Inflammatory macrophage treated with lipopolysaccharide for 4 hours (primary cell): Measurements from ENCODE around the gene PPFIA1.

ENCODE experiments used
- DNase-seq: peaks from one replicate; pipeline ENCODE4 v3.0.0-alpha.2; 2020

PPFIA1 gene

DNA sequence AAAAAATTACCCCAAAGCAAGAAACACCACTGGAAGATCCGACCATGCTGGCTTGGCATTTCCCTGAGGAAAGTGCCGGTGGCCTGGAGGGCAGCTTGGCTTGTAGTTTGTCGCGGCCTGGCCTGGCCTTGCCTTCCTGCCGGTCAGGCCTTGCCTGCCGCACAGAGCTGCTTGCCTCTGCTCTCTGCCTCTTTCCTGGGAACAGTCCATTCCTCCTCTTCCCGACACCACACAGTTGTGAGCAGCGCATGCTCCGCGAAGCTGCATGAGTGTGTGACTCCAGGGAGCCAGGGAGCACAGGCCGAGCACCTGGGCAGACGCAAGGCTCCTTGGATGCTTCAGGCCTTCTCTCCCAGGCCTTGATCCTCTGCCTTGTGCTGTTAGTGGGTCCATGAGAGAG is 147.6 kb downstream of the PPFIA1 start:
- DNase-seq, result no peak

DNA sequence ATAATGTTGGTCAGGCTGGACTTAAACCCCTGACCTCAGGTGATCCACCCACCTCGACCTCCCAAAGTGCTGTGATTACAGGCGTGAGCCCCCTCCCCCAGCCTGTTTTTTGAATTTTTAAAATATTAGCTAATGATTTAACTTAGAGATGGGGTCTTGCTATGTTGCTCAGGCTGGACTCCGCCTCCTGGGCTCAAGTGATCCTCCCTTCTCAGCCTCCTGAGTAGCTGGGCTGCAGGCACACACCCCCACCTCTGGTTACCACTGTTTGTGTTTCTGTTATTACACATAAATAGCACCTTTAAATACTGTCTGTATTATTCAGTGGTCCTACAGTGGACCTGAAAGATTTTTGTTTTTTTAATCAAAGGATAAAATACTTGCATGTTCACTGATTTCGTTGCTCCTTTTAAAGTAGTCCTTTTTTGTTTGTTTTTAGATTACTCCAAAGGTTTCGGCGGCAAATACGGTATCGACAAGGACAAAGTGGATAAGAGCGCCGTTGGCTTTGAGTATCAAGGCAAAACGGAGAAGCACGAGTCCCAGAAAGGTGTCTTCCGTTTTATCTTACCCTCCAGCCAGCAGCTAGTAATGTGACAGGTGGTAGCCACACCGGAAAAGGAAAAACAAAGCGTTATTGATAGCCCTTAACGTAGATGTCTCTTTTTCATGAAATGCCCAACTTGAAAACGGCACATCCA is 149.0 kb downstream of the PPFIA1 start:
- no peak for DNase-seq

DNA sequence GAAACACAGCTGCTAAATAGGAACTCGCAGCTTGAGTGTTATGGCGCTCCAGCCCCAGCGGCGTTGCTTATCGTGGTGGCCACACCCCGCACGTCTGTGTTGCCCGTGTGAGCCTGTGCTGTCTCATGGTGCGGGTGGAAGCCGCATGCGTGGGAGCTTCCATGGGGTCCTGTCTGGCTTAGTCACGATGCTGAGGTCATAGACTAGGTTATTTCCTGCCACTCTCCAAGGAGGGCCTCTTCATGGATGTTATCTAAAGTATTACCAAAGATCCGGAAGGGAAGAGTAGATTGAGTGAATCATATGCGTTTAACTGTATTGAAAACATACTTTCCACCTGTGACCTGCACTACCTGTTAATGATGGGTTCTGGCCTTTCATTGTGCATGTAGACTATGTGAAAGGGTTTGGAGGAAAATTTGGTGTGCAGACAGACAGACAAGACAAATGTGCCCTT is 149.5 kb downstream of the PPFIA1 start:
- no peak for DNase-seq

DNA sequence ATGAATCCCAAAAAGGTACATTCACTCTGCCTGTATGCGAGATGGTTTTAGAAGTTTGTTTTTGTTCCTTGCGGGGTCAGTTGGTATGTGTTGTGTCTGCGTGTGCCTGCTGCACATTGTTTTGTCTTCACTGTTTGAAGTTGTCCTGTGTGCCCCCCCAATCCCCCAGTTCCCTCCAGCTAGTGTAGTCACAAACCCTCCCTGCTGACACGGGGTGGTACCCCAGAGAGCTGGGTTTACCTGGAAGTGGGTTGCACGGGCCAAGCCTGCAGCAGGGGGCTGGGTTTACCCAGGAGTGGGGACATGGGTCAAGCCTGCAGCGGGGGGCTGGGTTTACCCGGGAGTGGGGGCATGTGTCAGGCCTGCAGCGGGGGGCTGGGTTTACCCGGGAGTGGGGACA is 150.0 kb downstream of the PPFIA1 start:
- DNase-seq, result no peak

DNA sequence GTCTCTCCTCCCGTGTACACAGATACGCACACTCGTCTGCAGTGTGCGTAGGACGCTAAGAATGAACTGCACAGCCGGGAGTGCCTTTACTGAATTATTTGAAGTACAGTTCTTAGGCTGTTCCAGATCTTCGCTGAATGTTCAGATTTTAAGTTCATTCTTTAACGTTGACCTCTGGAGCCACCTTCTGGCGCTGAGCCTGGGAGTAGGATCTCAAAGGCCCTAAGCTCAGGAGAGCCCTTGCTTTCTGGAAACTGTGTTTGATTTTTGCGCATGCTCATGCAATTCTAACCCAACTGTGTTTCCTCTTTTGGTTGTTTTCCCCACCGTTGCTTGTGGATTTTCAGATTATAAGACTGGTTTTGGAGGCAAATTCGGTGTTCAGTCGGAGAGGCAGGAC is 150.6 kb downstream of the PPFIA1 start:
- DNase-seq, result peak; percentile 31

DNA sequence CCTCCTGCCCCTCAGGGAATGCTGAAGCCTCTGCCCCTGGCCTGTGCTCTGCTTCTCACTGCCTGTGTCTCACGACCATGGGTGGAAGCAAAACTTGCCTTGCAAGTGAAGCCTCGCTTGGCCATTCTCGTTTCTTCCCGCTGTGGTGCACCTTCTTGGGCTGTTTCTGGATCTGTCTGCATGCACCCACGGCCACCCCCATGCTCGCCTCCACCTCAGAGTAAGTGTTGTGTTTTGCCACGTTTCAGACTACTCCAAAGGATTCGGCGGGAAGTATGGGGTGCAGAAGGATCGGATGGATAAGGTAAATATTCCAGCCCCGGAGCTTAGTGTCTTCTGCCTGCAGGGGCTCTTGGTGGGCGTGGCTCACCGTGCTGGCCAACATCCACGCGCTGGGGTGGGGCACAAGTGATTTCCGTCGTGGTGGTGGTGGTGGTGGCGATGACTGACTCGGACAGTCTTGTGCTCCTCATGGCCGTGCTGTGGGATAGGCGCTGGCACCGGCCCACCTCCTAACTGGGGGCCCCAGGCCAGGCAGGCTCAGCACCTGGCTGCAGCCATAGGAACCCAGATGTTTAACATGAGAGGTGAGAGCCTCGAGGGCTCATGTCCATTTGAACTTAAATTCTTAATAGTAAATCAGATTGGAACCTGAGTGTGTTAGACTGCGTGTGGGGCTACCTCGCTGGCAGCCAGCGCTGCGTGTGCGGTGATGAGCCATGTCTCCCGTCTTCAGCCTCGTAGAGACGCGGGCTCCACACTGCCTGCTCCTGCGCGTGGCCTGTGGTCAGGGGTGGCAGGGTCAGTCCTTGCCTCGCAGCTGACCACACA is 152.4 kb downstream of the PPFIA1 start:
- no peak for DNase-seq

DNA sequence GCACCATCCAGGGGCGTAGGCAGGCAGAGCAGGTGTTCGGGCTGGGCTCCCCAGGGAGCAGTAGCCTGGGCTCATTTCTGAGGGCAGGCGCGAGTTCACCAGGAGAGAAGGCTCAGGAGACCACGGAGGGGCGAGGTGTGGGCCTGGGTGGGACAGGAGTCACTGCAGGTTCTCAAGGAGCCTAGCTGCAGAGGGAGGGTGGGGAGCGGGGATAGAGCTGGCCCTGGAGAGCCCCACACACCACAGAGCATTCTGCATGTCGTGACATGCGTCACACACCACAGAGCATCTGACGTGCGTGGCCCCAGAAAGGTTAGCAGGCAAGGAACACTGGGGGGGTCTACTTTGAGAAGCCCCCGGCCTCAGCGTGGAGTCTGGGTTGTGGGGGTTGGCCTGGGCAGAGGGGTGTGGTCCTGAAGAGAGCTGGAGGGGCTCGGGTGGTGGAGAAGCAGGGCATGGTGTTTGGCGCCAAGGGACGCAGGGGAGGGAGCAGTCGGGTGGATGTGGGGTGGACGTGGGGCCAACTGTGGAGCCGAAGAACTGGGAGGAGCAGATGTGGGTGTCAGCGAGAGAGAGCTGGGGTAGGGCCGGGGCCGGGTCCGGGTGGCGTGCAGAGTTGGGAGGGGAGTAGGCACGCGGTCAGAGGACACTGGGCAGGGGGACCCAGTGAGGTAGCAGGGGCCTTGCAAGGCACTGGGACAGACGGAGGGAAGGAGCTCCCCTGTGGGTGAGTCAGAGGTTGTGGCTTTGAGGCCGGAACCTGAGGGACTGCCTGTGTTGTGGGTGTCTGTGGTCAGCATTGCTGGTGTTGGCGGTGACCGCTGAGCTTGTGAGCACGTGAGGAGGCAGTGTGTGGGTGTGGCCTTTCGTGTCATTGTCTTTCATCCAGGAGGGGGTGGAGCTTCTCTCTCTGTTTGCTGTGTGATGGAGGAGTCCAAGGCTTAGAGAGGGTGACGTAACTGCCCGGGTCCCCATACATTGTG is 153.3 kb downstream of the PPFIA1 start:
- peak; percentile 81 for DNase-seq

DNA sequence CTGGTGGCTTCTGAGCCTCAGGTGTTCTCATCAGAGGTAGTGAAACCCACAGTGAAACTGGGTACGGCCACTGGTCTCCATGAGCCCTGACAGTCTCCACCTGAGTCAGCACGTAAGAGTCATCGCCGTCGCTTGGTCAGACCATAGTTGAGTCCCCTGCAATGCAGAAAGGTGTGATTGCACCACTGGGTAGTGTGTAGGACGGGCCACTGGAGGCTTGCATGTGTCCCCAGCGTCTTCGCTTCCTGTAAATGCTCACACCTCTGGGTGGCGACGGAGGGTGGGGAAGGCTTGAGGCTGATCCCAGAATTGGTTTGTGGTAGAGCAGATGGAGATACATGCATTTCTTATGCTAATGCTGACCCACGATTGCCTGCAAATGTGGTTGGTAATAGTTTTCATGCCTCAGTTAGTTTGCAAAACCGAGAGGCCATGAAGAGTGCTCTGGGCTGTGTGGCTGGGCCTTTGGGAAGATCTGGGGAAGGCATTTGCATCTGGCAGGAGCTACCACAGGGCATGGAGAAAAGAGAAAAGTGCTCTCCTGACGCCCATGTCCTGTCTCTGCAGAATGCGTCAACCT is 154.4 kb downstream of the PPFIA1 start:
- no peak for DNase-seq

DNA sequence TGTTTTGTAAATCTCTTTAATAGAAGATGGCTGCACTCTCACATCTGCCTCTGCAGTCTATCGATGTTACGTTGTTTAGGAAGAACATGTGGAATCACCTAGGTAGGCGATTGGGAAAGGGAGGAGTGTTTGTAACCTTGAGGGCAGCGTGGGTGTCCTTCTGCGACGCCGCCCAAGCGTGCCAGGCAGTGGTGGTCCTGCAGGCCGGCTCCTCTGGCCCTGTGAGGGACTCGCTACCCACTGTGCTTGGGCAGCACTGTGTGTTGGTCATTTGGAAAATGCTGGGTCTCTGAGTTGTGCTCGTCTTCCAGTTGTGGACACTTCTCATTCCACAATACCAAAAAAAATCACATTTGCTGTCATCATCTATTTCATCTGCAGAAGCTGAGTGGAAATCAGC is 156.9 kb downstream of the PPFIA1 start:
- no peak for DNase-seq

DNA sequence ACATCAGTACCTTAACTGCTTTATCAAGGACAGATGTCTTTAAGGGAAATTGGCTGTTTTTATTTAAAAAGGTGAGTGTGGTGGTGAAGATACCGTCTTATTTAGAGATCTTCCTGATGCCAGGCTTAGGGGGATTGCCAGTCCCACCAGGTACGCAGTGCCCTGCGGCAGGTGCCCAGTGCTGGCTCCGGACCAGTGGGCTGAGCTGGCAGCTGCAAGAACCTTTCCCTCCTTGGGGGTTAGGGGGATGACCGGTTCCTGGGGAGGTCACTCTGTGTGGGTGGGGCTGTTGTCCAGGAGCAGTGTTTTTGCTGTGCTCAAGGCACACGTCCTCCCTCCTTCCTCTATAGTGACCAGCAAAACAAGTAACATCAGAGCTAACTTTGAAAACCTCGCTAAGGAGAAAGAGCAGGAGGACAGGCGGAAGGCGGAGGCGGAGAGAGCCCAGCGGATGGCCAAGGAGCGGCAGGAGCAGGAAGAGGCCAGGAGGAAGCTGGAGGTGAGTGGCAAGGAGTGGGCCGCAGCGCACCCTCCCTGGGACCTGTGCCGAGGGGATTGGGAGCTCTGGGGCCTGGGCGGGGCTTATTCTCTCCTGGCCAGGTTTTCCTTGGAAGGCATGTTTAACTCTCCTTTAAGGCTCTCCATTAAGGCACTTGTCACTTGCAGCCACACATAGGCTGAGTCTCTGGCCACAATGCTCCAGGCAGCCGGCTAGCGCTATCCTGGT is 158.4 kb downstream of the PPFIA1 start:
- DNase-seq, result no peak

DNA sequence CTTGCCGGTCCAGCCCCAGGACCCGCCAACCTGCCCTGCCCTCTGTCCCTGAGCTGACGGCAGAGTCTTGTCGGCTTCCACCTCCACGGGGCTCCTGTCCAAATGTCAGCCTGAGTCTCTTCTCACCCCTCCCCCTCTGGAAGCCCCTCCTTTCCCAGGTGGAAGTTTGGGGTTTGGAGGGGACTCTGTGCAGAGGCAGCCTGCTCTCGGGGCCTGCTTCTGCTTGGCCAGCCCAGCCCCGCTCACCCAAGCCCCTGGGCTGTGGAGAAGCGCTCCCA is 158.9 kb downstream of the PPFIA1 start:
- no peak for DNase-seq

DNA sequence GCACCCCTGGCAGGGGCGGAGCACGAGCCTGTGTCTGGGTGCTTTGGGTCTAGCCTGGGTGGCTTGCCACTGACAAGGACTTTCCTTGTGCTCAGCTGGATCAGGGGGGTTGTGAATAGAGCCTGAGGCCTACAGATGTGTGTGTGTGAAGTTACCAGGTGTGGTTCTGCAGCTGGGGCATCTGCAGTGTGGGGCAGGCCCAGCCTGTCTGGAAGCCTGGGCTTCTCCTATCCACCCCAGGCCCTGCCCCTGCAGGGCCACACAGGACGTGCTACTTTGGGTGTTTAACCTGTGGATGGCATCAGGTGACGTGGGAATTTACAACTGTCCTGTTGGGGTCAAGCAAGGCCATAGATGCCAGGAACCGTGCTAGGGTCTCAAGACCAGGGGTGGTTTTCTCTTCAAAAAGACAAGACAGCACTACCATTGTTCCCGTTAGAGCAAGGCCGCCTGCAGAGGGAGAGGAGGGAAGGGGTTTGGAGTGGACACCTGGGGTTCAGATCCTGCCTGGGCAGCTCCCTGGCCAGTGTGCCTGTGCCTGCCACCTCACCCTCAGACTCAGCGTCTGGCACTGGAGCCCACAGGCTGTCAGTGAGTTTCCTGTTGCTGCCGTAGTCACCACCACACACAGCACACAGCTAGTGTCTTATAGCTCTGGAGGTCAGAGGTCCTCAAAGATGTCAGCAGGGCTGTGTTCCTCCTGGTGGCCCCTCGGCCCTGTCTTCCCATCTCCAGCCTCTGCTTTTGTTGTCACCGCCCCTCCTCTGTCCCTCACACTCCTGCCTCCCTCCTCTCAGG is 159.4 kb downstream of the PPFIA1 start:
- DNase-seq, result no peak

DNA sequence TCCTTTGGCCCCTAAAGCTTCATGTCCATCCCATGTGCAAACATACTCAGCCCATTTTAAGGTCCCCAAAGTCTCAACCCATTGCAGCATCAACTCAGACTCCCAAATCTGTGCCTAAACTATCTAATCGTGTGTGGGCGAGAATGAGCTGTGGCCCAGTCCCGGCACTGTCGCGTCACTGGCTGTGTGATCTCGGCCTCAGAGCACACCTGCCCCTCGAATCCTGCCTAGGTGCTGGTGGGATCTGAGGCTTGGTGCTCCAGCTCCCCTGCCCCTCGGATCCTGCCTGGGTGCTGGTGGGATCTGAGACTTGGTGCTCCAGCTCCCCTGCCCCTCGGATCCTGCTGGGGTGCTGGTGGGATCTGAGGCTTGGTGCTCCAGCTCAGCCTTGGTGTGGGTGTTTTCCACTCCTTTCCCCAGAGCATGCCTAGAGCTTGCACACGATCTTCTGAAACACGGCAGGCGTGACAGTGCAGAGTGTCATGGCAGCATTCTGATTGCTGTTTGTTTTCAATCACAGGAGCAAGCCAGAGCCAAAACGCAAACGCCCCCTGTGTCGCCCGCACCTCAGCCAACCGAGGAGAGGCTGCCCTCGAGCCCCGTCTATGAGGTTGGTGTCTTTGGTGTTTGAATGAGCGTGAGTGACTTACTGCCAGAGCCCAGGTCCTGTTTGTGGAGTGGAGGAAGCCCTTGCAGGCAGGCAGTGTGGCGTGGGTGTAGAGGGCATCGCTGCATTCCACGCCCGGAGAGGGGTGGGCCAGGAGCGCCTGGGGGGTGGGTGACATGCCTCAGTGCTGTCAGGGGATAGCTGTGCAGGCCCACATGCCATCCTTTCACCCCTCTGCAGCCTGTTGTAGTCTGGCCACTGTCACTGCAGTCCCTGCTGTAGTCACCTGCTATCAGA is 160.4 kb downstream of the PPFIA1 start:
- no peak for DNase-seq

DNA sequence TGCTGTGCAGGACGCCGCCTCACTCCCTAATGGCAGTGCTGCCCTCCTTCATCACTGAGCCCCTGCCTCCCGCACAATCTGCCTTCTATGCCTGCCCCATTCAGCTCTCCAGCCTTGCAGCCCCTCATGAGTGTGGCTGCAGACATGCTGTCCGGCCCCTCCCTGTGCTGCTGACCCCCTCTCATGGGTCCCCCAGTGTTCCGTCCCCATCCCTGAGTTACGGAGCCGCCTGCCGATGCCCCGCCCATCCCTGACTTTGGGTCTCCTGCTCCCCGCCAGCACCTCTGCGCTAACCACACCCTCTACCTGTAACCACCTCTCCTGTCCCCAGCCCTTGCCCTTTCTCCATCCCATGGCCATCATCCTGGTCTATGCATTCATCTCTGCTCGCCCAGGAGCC is 161.1 kb downstream of the PPFIA1 start:
- DNase-seq, result no peak

DNA sequence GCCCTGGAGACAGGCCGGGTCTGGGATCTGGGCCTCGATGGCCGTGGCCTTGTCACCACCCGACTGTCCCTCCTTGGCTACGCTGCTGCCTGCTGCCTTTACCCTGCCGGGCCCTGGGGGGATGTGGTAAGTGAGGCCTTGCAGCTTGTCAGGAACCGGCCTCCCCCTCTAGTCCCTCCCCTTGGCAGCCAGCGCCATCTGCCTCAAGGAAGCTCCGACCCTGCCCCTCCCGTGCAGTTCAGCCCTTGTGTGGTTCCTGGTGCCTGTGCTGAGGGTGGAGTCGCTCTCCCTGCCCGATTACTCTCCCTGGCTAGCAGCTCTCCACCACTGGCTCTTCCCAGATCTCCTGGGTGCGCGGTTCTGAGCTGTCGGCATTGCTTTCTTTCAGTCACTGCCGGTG is 161.6 kb downstream of the PPFIA1 start:
- no peak for DNase-seq

DNA sequence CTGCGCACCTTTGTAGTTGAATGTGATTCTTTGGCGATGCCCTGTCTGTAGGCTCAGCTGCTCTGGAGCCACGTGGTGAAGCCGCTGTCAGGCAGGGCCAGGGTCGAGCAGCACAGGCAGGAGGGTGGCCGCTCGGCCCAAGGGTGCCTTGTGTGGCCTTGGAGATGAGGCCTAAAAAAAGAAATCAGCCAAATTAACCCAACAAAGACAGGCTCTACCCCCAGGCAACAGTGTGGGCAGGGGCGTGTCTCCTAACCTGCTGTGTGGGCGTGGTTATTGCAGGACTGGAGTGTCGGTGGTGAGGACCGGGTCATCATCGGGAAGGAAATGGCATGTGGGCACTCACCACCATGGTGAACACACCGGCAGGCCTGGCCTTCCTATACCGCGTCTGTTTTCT is 162.1 kb downstream of the PPFIA1 start:
- DNase-seq, result no peak

DNA sequence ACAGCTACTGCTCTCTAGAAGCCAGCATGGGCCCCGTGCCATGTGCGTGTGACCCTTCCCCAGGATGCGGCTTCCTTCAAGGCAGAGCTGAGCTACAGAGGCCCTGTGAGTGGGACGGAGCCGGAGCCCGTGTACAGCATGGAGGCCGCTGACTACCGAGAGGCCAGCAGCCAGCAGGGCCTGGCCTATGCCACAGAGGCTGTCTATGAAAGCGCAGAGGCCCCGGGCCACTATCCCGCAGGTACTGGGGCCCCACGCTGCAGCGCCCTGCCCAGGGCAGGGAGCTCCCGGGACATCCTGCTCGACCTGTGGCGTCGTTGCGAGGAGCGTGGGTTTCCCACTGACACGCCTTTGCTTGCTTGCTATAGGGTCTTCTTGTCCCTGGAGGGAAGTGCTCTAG is 162.5 kb downstream of the PPFIA1 start:
- DNase-seq, result no peak

DNA sequence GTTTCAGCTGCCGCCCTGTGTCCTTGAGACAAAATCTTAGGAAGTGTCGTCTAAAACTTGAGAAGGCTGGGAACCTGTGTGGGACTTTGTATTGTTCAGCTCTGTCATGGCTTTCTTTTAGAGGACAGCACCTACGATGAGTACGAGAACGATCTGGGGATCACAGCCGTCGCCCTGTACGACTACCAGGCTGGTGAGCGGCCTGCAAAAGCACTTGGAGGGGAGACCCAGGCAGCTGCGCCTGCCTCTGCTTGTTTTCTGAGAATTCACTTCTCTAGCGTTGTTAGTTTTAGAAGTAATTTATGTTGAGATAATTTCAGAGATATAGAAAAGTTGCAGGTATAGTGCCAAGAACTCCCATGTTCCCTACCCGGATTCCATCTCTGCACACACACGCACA is 163.0 kb downstream of the PPFIA1 start:
- no peak for DNase-seq
